Nephron (organoid): Measurements from ENCODE around the gene ELMO1.

Experiments used
- H3K27ac Mint-ChIP-seq, 3 experiments: 2 replicates each; pipeline ENCODE4 v1.8.0; 2020; ENCODE audit warnings: mixed read lengths in 3 of 3, mild to moderate bottlenecking in 2 of 3, moderate library complexity in 1 of 3
- H3K27me3 Mint-ChIP-seq: 2 replicates; pipeline ENCODE4 v1.8.0; 2021; ENCODE audit warnings: low read depth, mild to moderate bottlenecking, moderate library complexity, mixed read lengths
- H3K36me3 Mint-ChIP-seq: 2 replicates; pipeline ENCODE4 v1.8.0; 2020; ENCODE audit warnings: low read depth, mixed read lengths
- H3K4me1 Mint-ChIP-seq: 2 replicates; pipeline ENCODE4 v1.8.0; 2020; ENCODE audit warnings: mixed read lengths
- H3K4me3 Mint-ChIP-seq, 3 experiments: 2 replicates each; pipeline ENCODE4 v1.8.0; 2020; ENCODE audit warnings: mild to moderate bottlenecking in 3 of 3, mixed read lengths in 3 of 3, moderate library complexity in 2 of 3
- H3K9me3 Mint-ChIP-seq: 2 replicates; pipeline ENCODE4 v1.8.0; 2020; ENCODE audit warnings: mixed read lengths
- CTCF ChIP-seq, 3 experiments: fragments of 200-600 bp; sonication (generic); IDR thresholded peaks; one replicate each; pipeline ENCODE4 v1.5.0; 2021; ENCODE audit warnings: antibody characterized with exemption in 3 of 3; ENCODE audit not compliant: unreplicated experiment in 3 of 3

The ELMO1 gene

GRCh38 chr7:36956814-36957213 is 491.9 kb downstream of the ELMO1 start:
- TF ChIP-seq CTCF (IDR thresholded peaks at IDR 0.05; ENCODE audit: unreplicated experiment in 3 of 3): no peak
- H3K27me3 Mint-ChIP-seq: peaks cover 3% of the 10 kb centered on the region
- no peaks in the 10 kb centered on the region for H3K36me3 Mint-ChIP-seq
- no peak overlapping the region for H3K27ac Mint-ChIP-seq
- no peaks in the 10 kb centered on the region for H3K9me3 Mint-ChIP-seq
- H3K4me3 Mint-ChIP-seq: no peak overlapping the region
- peaks cover 6% of the 10 kb centered on the region for H3K4me1 Mint-ChIP-seq

GRCh38 chr7:36955456-36956129 is 493.1 kb downstream of the ELMO1 start:
- H3K4me3 Mint-ChIP-seq: no peak overlapping the region
- H3K36me3 Mint-ChIP-seq: no peaks in the 10 kb centered on the region
- H3K4me1 Mint-ChIP-seq: peaks cover 10% of the 10 kb centered on the region
- no peak for TF ChIP-seq CTCF (IDR thresholded peaks at IDR 0.05; ENCODE audit: unreplicated experiment in 3 of 3)
- H3K27me3 Mint-ChIP-seq: peaks cover 12% of the 10 kb centered on the region
- no peaks in the 10 kb centered on the region for H3K9me3 Mint-ChIP-seq
- H3K27ac Mint-ChIP-seq: no peak overlapping the region

- no peaks in the 10 kb centered on the region for H3K36me3 Mint-ChIP-seq
- no peak overlapping the region for H3K27ac Mint-ChIP-seq
- peaks cover 20% of the 10 kb centered on the region for H3K27me3 Mint-ChIP-seq
- peaks cover 46% of the 10 kb centered on the region for H3K4me1 Mint-ChIP-seq
- no peaks in the 10 kb centered on the region for H3K9me3 Mint-ChIP-seq
- no peak overlapping the region for H3K4me3 Mint-ChIP-seq
- no peak for TF ChIP-seq CTCF (IDR thresholded peaks at IDR 0.05; ENCODE audit: unreplicated experiment in 3 of 3)
Measured at GRCh38 chr7:36951257-36951697, 497.4 kb downstream of the ELMO1 start.

- no peak for TF ChIP-seq CTCF (IDR thresholded peaks at IDR 0.05; ENCODE audit: unreplicated experiment in 3 of 3)
- Mint-ChIP-seq H3K4me1 (peaks cover 56% of the 10 kb centered on the region), H3K27ac (peak overlapping the region; percentile 1 to 7 (median 1)), H3K27me3 (peaks cover 16% of the 10 kb centered on the region), H3K9me3 (no peaks in the 10 kb centered on the region), H3K36me3 (no peaks in the 10 kb centered on the region), H3K4me3 (no peak overlapping the region)
Measured at GRCh38 chr7:36949711-36950600, 498.7 kb downstream of the ELMO1 start.

- peaks cover 81% of the 10 kb centered on the region for H3K4me1 Mint-ChIP-seq
Measured at GRCh38 chr7:36946401-36946739, 502.3 kb downstream of the ELMO1 start.

More at GRCh38 chr7:36946401-36946739, 502.3 kb downstream of the ELMO1 start:
- TF ChIP-seq CTCF (IDR thresholded peaks at IDR 0.05; ENCODE audit: unreplicated experiment in 3 of 3): no peak
- Mint-ChIP-seq H3K36me3 (no peaks in the 10 kb centered on the region), H3K9me3 (peaks cover 2% of the 10 kb centered on the region), H3K27ac (peak overlapping the region in 1 of 3 experiments; percentile 17), H3K27me3 (peaks cover 12% of the 10 kb centered on the region), H3K4me3 (peak overlapping the region in 1 of 3 experiments; percentile 34)
